GM04504 (cell line): Measurements from ENCODE around the gene EYS.
"Not testable (repeated sequence)": the region's sequence is repeated elsewhere in the genome, so short reads cannot be mapped to it uniquely, and the experiment has no call there.

ENCODE experiments used
- DNase-seq: peaks from one replicate; pipeline ENCODE4 v3.0.0-alpha.2; 2012; ENCODE audit warnings: low read depth

EYS gene

DNA sequence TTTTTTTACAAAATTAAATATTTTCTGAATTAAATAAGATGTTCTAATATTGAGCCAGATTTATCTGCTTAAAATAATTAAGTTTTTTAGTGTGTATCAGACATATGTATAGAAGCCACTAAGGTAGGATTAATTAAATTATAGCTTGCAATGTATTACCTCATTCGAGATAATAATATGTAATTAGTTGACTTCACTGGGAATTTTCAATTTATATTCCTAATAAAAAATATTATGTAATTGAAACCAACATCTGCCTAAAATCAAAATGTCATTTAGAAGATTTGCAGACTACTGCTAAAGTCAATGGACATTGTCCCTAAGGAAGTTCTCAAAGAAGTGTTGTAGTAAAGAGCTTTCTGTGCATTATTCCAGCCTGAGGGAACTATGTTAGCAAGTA lies 254.7 kb downstream of the EYS start:
- no peak for DNase-seq

DNA sequence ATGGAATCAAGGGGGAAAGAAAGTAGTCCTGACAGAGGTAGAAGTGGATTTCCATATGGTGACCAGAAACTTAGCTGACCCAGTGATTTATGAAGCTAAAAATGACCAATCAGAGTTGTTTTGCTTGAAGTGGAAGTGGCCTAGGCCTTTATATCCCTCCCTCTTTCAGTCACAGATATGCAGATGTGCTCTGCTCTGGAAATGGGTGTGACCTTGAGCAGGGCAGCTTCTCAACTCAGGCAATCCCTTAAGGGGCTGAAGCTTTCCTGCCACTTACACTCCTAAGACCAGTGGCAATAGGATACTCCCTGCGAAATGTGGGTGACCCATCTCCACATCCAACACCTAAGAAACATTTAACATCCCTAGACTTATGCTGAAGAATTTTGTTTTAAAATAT lies 256.6 kb downstream of the EYS start:
- DNase-seq: no peak

GRCh38 chr6:65449926-65450325 lies 257.1 kb downstream of the EYS start:
- DNase-seq: no peak

DNA sequence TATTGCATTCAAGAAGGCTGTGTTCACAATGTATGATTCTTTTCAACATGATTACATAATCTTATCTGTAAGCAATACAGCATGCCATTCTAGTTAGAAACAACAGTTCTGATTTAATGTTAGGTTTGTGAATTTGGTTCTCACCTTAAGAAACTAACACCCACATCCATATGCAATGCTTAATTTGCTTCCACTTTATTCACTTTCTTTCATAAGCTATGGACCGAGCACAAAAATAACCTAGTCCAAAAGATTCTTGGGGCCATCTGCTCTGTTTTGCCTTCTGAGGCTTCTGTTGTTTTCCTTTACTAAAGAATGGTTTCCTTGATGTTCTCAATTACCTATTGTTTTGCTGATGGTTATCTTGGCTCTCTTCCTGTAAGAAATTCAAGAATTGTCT lies 258.2 kb downstream of the EYS start:
- no peak for DNase-seq

DNA sequence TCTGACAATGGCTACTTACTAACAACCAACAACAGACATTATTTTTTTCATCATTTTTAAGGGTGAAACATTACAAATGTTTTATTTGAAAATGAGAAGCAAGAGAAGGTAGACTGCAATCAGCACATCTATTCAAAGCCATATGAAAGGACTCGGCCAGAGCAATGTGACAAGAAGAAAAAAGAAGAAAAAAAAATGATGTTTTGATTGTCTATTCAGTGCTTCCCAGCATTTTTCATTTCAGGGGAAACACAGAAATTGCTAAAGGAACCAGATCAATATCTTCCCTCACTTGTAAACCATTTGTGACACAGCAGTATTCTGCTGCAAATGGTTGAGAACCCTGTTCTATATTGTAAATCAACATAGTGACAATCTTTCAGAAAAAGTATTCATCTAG lies 270.7 kb downstream of the EYS start:
- no peak for DNase-seq

DNA sequence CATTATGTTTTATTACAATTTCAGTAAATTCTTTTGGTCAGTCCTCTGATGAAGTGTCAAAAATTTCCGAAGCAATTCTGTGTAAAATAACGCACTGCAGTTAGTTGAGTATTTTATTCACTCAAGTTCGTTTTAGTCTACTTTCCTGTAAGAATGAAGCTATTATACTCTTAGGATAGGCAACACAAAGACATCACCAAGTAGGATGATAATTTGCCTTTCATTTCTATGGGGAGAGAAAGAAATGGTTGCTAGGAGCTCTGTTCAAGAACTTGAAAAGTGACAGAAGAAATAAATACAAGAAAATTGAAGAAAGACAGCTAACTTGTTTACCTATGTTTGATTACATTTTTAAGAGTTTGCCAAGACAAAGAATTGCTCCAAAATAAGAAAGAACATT lies 290.4 kb downstream of the EYS start:
- no peak for DNase-seq

DNA sequence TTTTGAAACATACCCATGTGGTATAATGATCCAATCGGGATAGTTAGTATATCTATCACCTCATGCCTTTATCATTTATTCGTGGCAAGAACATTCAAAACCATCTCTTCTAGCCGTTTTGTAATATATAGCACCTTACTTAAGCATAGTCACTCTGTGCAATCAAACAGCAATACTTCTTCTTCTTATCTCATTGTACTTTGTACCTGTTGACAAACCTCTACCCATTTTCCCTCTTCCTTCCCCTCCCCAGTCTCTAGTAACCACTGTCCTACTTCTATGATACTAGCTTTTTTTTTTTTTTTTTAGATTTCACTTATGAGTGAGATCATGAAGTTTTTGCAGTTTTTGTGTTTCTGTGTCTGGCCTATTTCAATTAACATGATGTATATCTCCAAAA lies 296.7 kb downstream of the EYS start:
- DNase-seq: no peak

GRCh38 chr6:65402564-65402963 lies 304.5 kb downstream of the EYS start:
- no peak for DNase-seq

DNA sequence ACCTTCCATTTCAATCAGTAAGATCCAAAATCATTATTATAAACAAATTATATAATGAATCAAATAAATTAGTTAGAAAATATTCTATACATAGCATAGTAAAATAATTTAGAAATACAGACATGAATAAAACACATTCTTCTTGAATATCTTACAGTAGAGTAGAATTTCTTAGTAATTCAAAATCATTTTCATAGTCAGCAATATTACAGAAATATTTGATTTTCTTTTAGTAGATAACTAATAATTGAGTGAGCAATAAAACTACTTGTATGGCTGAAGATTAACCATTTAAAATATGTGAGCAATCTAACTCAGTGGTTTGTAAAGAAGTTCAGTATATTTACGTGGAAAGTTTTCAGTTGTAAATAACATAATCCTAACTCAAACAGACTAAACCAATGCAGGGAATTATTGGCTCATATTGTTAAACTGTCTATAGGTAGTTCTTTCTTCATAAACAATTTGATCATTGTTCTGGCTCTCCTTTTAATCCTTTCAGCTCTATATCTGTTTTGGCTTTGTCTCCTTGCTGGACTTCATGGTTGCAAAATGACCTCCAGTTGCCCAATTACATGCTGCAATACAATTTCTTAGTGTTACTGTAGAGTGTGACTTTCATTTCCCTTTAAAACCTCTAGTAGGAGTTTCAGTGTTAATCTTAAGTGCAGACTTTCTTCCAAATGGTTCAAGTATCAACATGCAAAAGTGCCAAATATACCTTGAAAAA lies 307.5 kb downstream of the EYS start:
- no peak for DNase-seq

GRCh38 chr6:65398851-65399250 lies 308.2 kb downstream of the EYS start:
- no peak for DNase-seq

- DNase-seq: no peak
Observed at GRCh38 chr6:65350530-65350929, 356.5 kb downstream of the EYS start.

DNA sequence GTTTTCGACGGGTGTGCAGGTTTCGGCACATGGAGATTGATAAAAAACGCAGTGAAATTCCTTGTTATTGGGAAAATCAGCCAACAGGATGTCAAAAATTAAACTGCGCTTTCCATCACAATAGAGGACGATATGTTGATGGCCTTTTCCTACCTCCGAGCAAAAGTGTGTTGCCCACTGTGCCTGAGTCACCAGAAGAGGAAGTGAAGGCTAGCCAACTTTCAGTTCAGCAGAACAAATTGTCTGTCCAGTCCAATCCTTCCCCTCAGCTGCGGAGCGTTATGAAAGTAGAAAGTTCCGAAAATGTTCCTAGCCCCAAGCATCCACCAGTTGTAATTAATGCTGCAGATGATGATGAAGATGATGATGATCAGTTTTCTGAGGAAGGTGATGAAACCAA lies 404.4 kb downstream of the EYS start:
- not testable (repeated sequence) for DNase-seq

- no peak for DNase-seq
Observed at GRCh38 chr6:65299236-65299635, 407.8 kb downstream of the EYS start.

DNA sequence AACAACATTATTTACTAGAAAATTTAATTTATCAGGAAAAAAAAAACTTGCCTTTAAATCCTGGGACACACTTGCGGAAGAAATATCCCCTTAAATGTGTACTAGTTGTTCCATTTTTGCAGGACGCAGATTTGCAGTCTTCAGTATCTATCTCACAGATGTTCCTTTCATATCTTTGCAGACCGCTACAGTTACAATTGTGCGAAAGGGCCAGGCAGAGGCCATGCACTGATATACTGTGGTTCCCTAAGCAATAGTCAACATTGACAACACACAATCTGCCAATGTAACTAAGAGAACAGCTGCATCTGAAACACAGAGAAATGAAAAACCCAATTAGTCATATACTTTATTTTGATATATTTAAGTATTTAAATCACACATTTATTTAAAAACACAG lies 411.2 kb downstream of the EYS start:
- DNase-seq: no peak

GRCh38 chr6:65289491-65289890 lies 417.5 kb downstream of the EYS start:
- no peak for DNase-seq

DNA sequence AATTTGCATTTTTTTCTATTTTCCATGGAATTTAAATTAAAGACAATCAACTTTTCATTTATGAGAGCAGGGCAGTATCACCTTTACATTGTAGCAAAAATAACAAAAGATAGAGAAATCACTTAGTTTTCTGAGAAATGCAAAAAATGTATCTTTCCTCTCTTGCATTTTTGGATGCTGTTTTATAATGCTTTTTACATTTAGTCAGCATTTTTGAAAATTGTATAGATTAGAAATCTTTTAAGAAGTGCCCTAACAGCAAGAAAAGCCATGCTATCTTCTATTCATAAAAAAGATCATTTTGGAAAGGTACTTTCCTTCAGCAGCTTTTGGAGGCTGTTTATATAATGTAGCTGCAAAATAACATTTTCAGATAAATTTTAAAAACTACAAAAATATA lies 421.8 kb downstream of the EYS start:
- no peak for DNase-seq

GRCh38 chr6:65280060-65280459 lies 427.0 kb downstream of the EYS start:
- no peak for DNase-seq

DNA sequence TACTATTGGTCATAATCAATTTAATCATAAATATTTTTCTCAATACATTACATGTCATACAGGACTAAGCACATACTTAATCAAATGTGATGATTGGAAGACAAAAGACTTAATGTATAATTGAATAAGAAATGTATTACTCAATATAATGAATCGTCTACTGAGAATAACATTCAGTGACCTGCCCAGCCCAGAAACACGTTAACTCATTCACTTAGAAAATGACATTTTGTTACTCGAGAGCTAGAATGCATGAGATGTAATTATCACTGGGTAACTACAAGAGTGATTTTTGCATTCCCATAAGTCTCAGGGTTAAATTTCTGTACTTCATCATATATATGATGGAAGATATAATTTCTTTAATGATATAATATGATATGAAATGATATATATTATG lies 444.8 kb downstream of the EYS start:
- DNase-seq: no peak

DNA sequence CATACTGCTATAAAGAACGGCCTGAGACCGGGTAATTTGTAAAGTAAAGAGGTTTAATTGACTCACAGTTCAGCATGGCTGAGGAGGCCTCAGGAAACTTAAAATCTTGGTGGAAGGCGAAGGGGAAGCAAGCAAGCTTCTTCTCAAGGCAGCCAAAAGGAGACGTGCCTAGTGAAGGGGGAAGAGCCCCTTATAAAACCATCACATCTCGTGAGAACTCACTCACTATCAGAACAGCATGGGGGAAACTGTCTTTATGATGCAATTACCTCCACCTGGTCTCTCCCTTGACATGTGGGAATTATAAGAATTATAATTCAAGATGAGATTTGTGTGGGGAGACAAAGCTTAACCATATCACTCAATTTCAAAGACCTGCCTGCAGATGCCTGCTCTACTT lies 447.0 kb downstream of the EYS start:
- DNase-seq: no peak

DNA sequence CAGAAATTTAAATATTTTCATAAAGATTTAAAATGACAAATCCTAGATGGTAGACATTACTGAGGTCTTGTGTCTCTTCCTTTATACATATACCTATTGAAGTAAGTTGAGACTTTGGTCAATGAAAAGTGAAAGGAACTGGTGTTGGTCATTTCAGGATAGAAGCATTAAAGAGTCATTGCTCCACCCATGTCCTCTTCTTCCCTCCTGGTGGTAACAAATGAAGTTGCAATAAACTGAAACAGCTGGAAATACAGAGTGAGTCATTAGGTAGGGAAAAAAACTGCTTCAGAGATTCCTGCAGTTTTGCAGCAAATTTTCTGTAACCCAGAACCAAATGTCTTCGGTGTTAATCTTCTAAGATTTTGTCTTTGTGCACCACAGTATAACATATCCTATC lies 448.0 kb downstream of the EYS start:
- no peak for DNase-seq

- DNase-seq: no peak
Observed at GRCh38 chr6:65253041-65253440, 454.0 kb downstream of the EYS start.

DNA sequence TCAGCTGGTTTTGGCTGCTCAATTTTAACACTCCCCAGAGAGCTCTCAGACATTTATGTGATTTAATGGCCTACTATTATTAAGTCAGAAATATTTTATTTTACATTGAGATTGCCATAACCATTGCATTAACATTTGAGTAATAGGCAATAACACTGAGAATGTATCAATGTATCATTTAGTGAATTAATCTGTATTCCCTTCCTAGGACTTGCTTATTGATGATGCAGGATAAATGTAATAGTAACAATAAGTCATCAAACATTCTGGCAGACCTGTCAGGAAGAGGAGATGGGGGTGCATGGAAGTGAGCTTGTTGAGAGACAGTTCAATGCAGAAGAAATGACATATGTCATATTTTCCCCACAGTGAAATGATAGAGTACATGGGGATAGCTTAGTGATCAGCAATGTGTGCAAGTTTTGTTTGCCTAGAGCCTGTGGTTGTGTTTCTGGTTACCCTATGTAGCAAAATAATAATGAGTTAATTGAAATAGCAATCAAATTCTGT lies 458.9 kb downstream of the EYS start:
- DNase-seq: no peak

GRCh38 chr6:65231616-65232015 lies 475.4 kb downstream of the EYS start:
- DNase-seq: no peak

DNA sequence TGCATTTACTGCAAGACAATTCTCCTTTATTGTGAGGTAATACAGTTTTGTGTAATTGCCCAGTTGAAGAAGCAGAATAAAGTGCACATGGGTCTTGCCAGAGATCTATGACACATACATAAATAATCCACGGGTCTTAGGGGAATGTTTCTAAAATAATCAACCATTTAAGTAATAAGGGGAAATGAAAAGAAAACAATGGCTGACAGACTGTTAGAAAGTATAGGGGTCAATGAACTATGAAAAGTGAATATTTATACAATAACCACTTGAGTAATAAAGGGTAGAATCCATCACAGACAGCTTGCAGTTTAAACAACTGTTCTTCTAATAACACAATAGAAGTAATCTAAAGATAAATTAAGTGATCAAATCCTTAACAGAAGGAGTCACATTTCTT lies 477.2 kb downstream of the EYS start:
- no peak for DNase-seq
